IPS-18a (cell line): ENCODE data around the gene ZNF414.

ENCODE experiments used
- H3K27ac ChIP-seq: one replicate; pipeline ENCODE4 v1.5.1; 2013; ENCODE audit warnings: low read length
- H3K27me3 ChIP-seq: one replicate; pipeline ENCODE4 v1.6.1; 2013; ENCODE audit warnings: mild to moderate bottlenecking, low read length; ENCODE audit not compliant: control insufficient read depth, insufficient read depth
- H3K36me3 ChIP-seq: one replicate; pipeline ENCODE4 v1.6.1; 2013; ENCODE audit warnings: low read depth, low read length; ENCODE audit not compliant: control insufficient read depth
- H3K4me1 ChIP-seq: one replicate; pipeline ENCODE4 v1.6.1; 2013; ENCODE audit warnings: low read depth, low read length; ENCODE audit not compliant: control insufficient read depth
- H3K4me3 ChIP-seq: one replicate; pipeline ENCODE4 v1.5.1; 2013; ENCODE audit warnings: low read length
- H3K9ac ChIP-seq: one replicate; pipeline ENCODE4 v1.6.1; 2013; ENCODE audit warnings: mild to moderate bottlenecking, low read length, moderate library complexity
- H3K9me3 ChIP-seq: one replicate; pipeline ENCODE4 v1.6.1; 2013; ENCODE audit warnings: low read depth, low read length; ENCODE audit not compliant: control insufficient read depth

ZNF414 gene

DNA sequence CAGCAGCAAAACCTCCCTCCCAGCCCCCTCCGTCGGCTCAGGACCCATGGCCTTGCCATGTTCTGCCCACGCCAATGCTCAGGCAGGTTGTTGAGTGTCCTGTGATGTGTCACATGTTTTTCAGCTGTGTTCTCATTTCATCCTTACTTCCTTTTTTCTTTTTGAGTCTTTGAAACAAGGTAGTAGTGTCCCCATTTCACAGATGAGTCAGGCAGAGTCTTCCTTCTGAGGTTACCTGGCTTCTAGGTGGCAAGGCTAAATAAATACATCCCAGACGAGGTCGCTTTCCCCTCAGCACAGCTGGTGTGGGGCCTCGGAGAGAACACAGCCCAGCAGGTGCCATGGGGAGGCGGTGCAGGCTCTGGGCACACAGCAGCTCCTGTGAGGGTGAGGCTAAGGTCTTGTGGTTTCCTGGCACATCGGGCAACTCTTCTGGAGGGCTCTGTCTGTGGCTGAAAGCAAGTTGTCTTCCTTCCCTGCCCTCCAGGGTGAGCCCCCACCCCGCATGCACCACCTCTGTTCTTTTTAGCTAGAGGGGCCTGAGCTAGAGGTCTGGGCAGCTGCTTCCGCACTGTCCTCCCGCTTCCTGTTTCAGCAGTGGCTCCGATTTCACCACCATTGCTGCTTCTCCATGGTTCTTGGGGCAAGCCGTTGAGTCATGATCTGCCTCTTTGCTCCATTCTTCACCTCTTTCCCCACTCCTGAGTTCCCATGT lies 26.7 kb downstream of the ZNF414 start:
- Histone ChIP-seq H3K9me3 (no peaks in the 10 kb centered on the region), H3K9ac (no peak overlapping the region), H3K27ac (no peak overlapping the region), H3K4me3 (no peak overlapping the region), H3K36me3 (peaks cover 66% of the 10 kb centered on the region), H3K27me3 (no peaks in the 10 kb centered on the region), H3K4me1 (no peaks in the 10 kb centered on the region)

- Histone ChIP-seq H3K4me3 (no peak overlapping the region), H3K9ac (no peak overlapping the region), H3K4me1 (no peaks in the 10 kb centered on the region), H3K27me3 (no peaks in the 10 kb centered on the region), H3K36me3 (peaks cover 70% of the 10 kb centered on the region), H3K27ac (no peak overlapping the region), H3K9me3 (no peaks in the 10 kb centered on the region)
Measured at GRCh38 chr19:8486661-8487136, 27.3 kb downstream of the ZNF414 start.

GRCh38 chr19:8485561-8486371 lies 28.2 kb downstream of the ZNF414 start:
- no peak overlapping the region for H3K27ac ChIP-seq
- H3K36me3 ChIP-seq: peaks cover 78% of the 10 kb centered on the region
- H3K9ac ChIP-seq: no peak overlapping the region
- H3K27me3 ChIP-seq: no peaks in the 10 kb centered on the region
- H3K4me3 ChIP-seq: no peak overlapping the region
- H3K4me1 ChIP-seq: no peaks in the 10 kb centered on the region
- H3K9me3 ChIP-seq: no peaks in the 10 kb centered on the region

GRCh38 chr19:8484331-8484894 lies 29.6 kb downstream of the ZNF414 start:
- H3K27me3 ChIP-seq: no peaks in the 10 kb centered on the region
- H3K9ac ChIP-seq: no peak overlapping the region
- no peak overlapping the region for H3K4me3 ChIP-seq
- H3K27ac ChIP-seq: no peak overlapping the region
- no peaks in the 10 kb centered on the region for H3K4me1 ChIP-seq
- H3K36me3 ChIP-seq: peaks cover 80% of the 10 kb centered on the region
- no peaks in the 10 kb centered on the region for H3K9me3 ChIP-seq

DNA sequence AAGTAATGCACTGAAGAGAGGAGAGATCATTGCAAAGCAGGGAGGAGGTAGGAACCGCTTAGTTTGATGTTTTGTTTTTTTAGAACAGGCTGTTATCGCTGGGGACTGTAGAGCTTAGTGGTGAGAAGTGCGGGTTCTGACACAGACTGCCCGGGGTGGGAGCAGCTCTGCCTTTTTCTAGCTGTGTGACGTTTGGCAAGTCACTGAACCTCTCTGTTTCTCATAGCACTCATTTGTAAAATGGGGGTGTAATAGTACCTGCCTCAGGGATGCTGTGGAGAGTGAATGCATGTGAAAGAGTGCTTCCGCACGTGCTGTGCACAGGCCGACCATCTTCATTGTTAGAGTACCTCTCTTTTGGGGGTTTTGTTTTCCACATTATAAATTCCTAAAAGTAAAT lies 30.8 kb downstream of the ZNF414 start:
- no peak overlapping the region for H3K9ac ChIP-seq
- no peaks in the 10 kb centered on the region for H3K9me3 ChIP-seq
- H3K4me3 ChIP-seq: no peak overlapping the region
- no peaks in the 10 kb centered on the region for H3K27me3 ChIP-seq
- no peak overlapping the region for H3K27ac ChIP-seq
- H3K4me1 ChIP-seq: no peaks in the 10 kb centered on the region
- H3K36me3 ChIP-seq: peaks cover 81% of the 10 kb centered on the region

- H3K4me1 ChIP-seq: no peaks in the 10 kb centered on the region
- H3K36me3 ChIP-seq: peaks cover 81% of the 10 kb centered on the region
- H3K27ac ChIP-seq: no peak overlapping the region
- no peak overlapping the region for H3K9ac ChIP-seq
- no peak overlapping the region for H3K4me3 ChIP-seq
- H3K9me3 ChIP-seq: no peaks in the 10 kb centered on the region
- no peaks in the 10 kb centered on the region for H3K27me3 ChIP-seq
Measured at GRCh38 chr19:8482696-8483095, 31.3 kb downstream of the ZNF414 start.

DNA sequence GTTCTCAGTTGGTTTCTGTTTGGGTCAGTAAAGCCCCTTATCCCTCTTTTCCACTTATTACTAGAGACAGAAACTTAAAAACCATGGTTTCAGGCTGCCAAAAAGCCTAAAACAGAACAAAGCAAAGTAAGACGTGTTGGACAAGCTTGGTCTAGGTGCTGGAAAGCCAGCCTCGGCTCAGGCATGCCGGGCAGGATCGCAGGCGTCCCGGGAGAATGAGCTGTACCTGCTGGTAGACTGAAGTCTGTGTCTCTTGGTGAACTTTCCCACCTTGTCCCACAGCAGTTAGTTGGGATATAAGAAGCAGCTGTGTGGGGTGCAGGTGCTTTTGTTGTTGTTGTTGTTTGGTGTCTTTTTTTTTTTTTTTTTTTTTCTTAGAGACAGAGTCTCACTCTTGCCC lies 32.4 kb downstream of the ZNF414 start:
- no peak overlapping the region for H3K9ac ChIP-seq
- no peaks in the 10 kb centered on the region for H3K27me3 ChIP-seq
- H3K9me3 ChIP-seq: no peaks in the 10 kb centered on the region
- H3K4me1 ChIP-seq: no peaks in the 10 kb centered on the region
- H3K27ac ChIP-seq: no peak overlapping the region
- H3K36me3 ChIP-seq: peaks cover 80% of the 10 kb centered on the region
- no peak overlapping the region for H3K4me3 ChIP-seq

- Histone ChIP-seq H3K36me3 (peaks cover 79% of the 10 kb centered on the region), H3K9me3 (no peaks in the 10 kb centered on the region), H3K4me3 (no peak overlapping the region), H3K27me3 (no peaks in the 10 kb centered on the region), H3K9ac (no peak overlapping the region), H3K27ac (no peak overlapping the region), H3K4me1 (no peaks in the 10 kb centered on the region)
Measured at GRCh38 chr19:8481201-8481600, 32.8 kb downstream of the ZNF414 start.

DNA sequence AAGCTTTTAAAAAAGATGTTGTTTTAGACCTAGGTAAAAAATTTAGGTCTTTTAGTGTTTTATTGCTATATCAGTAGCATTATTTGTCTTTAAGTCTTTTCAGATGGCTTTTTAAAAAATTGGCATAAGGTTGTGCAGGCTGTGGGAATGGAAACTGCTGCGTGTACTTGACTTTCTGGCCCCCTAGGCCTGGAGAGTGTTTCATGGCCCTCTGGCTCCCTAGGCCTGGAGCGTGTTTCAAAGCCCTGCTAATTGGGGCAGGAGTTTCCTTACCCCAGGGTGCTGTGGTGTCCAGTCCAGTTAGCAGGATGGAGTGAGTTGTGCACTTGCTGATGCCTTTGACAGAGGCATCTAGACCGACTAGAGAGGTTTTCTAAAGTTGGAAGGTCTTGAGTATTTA lies 35.4 kb downstream of the ZNF414 start:
- peaks cover 81% of the 10 kb centered on the region for H3K36me3 ChIP-seq
- H3K27me3 ChIP-seq: no peaks in the 10 kb centered on the region
- no peak overlapping the region for H3K4me3 ChIP-seq
- no peak overlapping the region for H3K9ac ChIP-seq
- H3K9me3 ChIP-seq: no peaks in the 10 kb centered on the region
- no peak overlapping the region for H3K27ac ChIP-seq
- H3K4me1 ChIP-seq: no peaks in the 10 kb centered on the region

- Histone ChIP-seq H3K4me1 (no peaks in the 10 kb centered on the region), H3K27ac (no peak overlapping the region), H3K36me3 (peaks cover 78% of the 10 kb centered on the region)
Measured at GRCh38 chr19:8477889-8478288, 36.1 kb downstream of the ZNF414 start.

GRCh38 chr19:8476524-8476923 lies 37.4 kb downstream of the ZNF414 start:
- no peaks in the 10 kb centered on the region for H3K9me3 ChIP-seq
- H3K4me1 ChIP-seq: no peaks in the 10 kb centered on the region
- H3K36me3 ChIP-seq: peaks cover 80% of the 10 kb centered on the region
- H3K27ac ChIP-seq: no peak overlapping the region
- H3K4me3 ChIP-seq: no peak overlapping the region
- no peak overlapping the region for H3K9ac ChIP-seq
- no peaks in the 10 kb centered on the region for H3K27me3 ChIP-seq

More at GRCh38 chr19:8477889-8478288, 36.1 kb downstream of the ZNF414 start:
- Histone ChIP-seq H3K9me3 (no peaks in the 10 kb centered on the region), H3K4me3 (no peak overlapping the region), H3K27me3 (no peaks in the 10 kb centered on the region), H3K9ac (no peak overlapping the region)
